GM12878 (cell line): ENCODE data around the gene YIF1A.

Experiments used
- BRCA1 ChIP-seq: IDR thresholded peaks from 2 replicates; pipeline ENCODE4 v1.6.1; 2011; ENCODE audit warnings: low read depth, low read length, improper control_type of control experiment
- HDAC2 ChIP-seq: fragments of 200-600 bp; sonication (generic); IDR thresholded peaks from 2 replicates; pipeline ENCODE4 v1.6.1; 2017
- POLR2AphosphoS2 ChIP-seq: IDR thresholded peaks from 2 replicates; pipeline ENCODE4 v1.6.1; 2011; ENCODE audit warnings: low read depth, mild to moderate bottlenecking, low read length, improper control_type of control experiment, moderate library complexity
- YBX1 ChIP-seq: fragments of 450-650 bp; IDR thresholded peaks from 2 replicates; pipeline ENCODE4 v1.6.1; 2016; ENCODE audit warnings: antibody characterized with exemption
- TF ChIP-seq, protein P1 (sequence below), 3 experiments: IDR thresholded peaks in 2 of 3; conservative IDR thresholded peaks in 1 of 3; 2 replicates each; pipeline ENCODE4 v1.5.1; 2011; ENCODE audit warnings: low read depth in 3 of 3, low read length in 3 of 3, mild to moderate bottlenecking in 3 of 3, control low read depth in 2 of 3, moderate library complexity in 2 of 3, inconsistent platforms in 1 of 3, mixed read lengths in 1 of 3; ENCODE audit not compliant: control insufficient read depth in 2 of 3, insufficient read depth in 1 of 3; ENCODE audit errors: extremely low read depth in 1 of 3

DNA sequence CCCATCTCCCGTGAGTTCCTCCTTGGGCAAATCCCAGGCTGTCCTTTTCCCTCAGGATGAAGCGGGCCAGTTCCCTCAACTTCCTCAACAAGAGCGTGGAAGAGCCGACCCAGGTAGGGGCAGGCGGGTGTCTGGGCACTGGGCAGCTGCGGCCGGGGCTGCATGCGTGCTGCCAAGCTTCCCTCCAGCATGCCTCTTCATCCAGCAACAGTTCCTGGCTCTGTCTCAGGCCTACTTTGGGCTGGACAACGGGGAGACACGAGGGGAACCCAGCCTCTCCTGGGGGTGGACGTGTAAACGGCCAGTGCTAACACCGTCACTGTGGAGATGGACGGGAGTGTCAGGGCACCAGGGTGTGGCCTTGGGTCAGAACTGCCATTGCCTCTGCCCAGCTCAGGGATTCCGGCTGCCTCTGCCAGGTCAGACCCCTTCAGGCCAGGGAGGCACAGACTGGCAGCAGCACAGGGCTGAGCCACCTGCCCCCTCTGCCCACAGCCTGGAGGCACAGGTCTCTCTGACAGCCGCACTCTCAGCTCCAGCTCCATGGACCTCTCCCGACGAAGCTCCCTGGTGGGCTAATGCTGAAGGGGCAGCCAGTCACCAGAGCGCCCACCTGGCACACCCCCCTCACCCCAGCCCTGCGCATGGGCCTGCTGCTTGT, 22.4 kb downstream of the YIF1A start:
- no peak for TF ChIP-seq POLR2AphosphoS2
- TF ChIP-seq HDAC2: no peak
- no peak for TF ChIP-seq BRCA1
- no peak for TF ChIP-seq YBX1
- TF ChIP-seq, protein P1, sequence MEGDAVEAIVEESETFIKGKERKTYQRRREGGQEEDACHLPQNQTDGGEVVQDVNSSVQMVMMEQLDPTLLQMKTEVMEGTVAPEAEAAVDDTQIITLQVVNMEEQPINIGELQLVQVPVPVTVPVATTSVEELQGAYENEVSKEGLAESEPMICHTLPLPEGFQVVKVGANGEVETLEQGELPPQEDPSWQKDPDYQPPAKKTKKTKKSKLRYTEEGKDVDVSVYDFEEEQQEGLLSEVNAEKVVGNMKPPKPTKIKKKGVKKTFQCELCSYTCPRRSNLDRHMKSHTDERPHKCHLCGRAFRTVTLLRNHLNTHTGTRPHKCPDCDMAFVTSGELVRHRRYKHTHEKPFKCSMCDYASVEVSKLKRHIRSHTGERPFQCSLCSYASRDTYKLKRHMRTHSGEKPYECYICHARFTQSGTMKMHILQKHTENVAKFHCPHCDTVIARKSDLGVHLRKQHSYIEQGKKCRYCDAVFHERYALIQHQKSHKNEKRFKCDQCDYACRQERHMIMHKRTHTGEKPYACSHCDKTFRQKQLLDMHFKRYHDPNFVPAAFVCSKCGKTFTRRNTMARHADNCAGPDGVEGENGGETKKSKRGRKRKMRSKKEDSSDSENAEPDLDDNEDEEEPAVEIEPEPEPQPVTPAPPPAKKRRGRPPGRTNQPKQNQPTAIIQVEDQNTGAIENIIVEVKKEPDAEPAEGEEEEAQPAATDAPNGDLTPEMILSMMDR (IDR thresholded peaks at IDR 0.05 in 2 of 3, conservative IDR thresholded peaks at IDR 0.05 in 1 of 3; ENCODE audit: control insufficient read depth in 2 of 3, extremely low read depth in 1 of 3, insufficient read depth in 1 of 3, low read depth in 3 of 3, low read length in 3 of 3): no peak
